H9 (cell line): ENCODE measurements around the gene GRID2. TPM values are rescaled to one million over a fixed set of nuclear protein-coding genes. Genes with fewer than 3 reads are reported as not detected.

Experiments used
- DNase-seq: peaks from one replicate; pipeline ENCODE4 v3.0.0-alpha.2; 2017
- H2AFZ ChIP-seq: one replicate; pipeline ENCODE4 v1.6.1; 2013; ENCODE audit warnings: mild to moderate bottlenecking, low read length, control low read depth, moderate library complexity
- H2AK5ac ChIP-seq: 2 replicates; pipeline ENCODE4 v1.6.1; 2013; ENCODE audit warnings: low read length, control low read depth, mixed read lengths; ENCODE audit not compliant: insufficient read length
- H2BK120ac ChIP-seq: one replicate; pipeline ENCODE4 v1.6.1; 2013; ENCODE audit warnings: low read depth, mild to moderate bottlenecking, low read length, control low read depth, inconsistent platforms; ENCODE audit not compliant: poor library complexity, severe bottlenecking
- H2BK12ac ChIP-seq: 2 replicates; pipeline ENCODE4 v1.6.1; 2013; ENCODE audit warnings: low read length, control low read depth, mixed read lengths, low read depth; ENCODE audit not compliant: insufficient read length
- H2BK15ac ChIP-seq: 2 replicates; pipeline ENCODE4 v1.6.1; 2013; ENCODE audit warnings: low read depth, low read length, control low read depth
- H2BK20ac ChIP-seq: one replicate; pipeline ENCODE4 v1.6.1; 2013; ENCODE audit warnings: low read depth, mild to moderate bottlenecking, low read length, control low read depth, inconsistent platforms; ENCODE audit not compliant: poor library complexity, severe bottlenecking
- H2BK5ac ChIP-seq: 2 replicates; pipeline ENCODE4 v1.6.1; 2013; ENCODE audit warnings: low read length, control low read depth, mixed read lengths; ENCODE audit not compliant: insufficient read length
- H3K14ac ChIP-seq: 2 replicates; pipeline ENCODE4 v1.6.1; 2013; ENCODE audit warnings: low read length, control low read depth; ENCODE audit not compliant: insufficient read depth
- H3K18ac ChIP-seq: 2 replicates; pipeline ENCODE4 v1.6.1; 2013; ENCODE audit warnings: low read depth, mild to moderate bottlenecking, mixed read lengths, low read length, control low read depth; ENCODE audit not compliant: insufficient read length
- H3K23ac ChIP-seq: 2 replicates; pipeline ENCODE4 v1.6.1; 2013; ENCODE audit warnings: low read length, control low read depth, mixed read lengths, low read depth; ENCODE audit not compliant: insufficient read length
- H3K23me2 ChIP-seq: 2 replicates; pipeline ENCODE4 v1.6.1; 2013; ENCODE audit warnings: low read depth, mild to moderate bottlenecking, mixed read lengths, low read length, control low read depth; ENCODE audit not compliant: insufficient read length, poor library complexity, severe bottlenecking
- H3K27ac ChIP-seq: 2 replicates; pipeline ENCODE4 v1.5.1; 2013; ENCODE audit warnings: low read length, control low read depth, mixed read lengths, low read depth; ENCODE audit not compliant: insufficient read length
- H3K27me3 ChIP-seq: 2 replicates; pipeline ENCODE4 v1.6.1; 2013; ENCODE audit warnings: low read length, control low read depth, inconsistent platforms; ENCODE audit not compliant: insufficient read depth
- H3K4ac ChIP-seq: 2 replicates; pipeline ENCODE4 v1.6.1; 2013; ENCODE audit warnings: low read depth, mild to moderate bottlenecking, control low read depth, inconsistent platforms, low read length, moderate library complexity
- H3K4me1 ChIP-seq: 2 replicates; pipeline ENCODE4 v1.6.1; 2013; ENCODE audit warnings: low read length, control low read depth, inconsistent platforms; ENCODE audit not compliant: insufficient read depth
- H3K4me2 ChIP-seq: 2 replicates; pipeline ENCODE4 v1.6.1; 2013; ENCODE audit warnings: low read length, control low read depth, mixed read lengths; ENCODE audit not compliant: insufficient read length, insufficient read depth
- H3K56ac ChIP-seq: 2 replicates; pipeline ENCODE4 v1.6.1; 2013; ENCODE audit warnings: low read depth, mild to moderate bottlenecking, mixed read lengths, low read length, control low read depth; ENCODE audit not compliant: insufficient read length
- H3K79me1 ChIP-seq: 2 replicates; pipeline ENCODE4 v1.6.1; 2013; ENCODE audit warnings: low read depth, mild to moderate bottlenecking, moderate library complexity, low read length, control low read depth, inconsistent platforms; ENCODE audit not compliant: insufficient read depth, poor library complexity, severe bottlenecking
- H3K79me2 ChIP-seq: 2 replicates; pipeline ENCODE4 v1.6.1; 2013; ENCODE audit warnings: low read length, control low read depth, inconsistent platforms; ENCODE audit not compliant: insufficient read depth
- H3K9ac ChIP-seq: 2 replicates; pipeline ENCODE4 v1.6.1; 2013; ENCODE audit warnings: low read length, control low read depth, mixed read lengths; ENCODE audit not compliant: insufficient read length; ENCODE audit errors: extremely low read depth
- H3K9me3 ChIP-seq: one replicate; pipeline ENCODE4 v1.6.1; 2013; ENCODE audit warnings: low read depth, low read length, inconsistent platforms; ENCODE audit not compliant: control insufficient read depth
- H3T11ph ChIP-seq: one replicate; pipeline ENCODE4 v1.6.1; 2013; ENCODE audit warnings: mild to moderate bottlenecking, low read length, control low read depth, inconsistent platforms
- H4K20me1 ChIP-seq: one replicate; pipeline ENCODE4 v1.6.1; 2013; ENCODE audit not compliant: control insufficient read depth, insufficient read length, insufficient read depth
- H4K5ac ChIP-seq: 2 replicates; pipeline ENCODE4 v1.6.1; 2013; ENCODE audit warnings: low read depth, mild to moderate bottlenecking, mixed read lengths, low read length, control low read depth; ENCODE audit not compliant: insufficient read length
- H4K8ac ChIP-seq: replicated peaks from 2 replicates; pipeline ENCODE4 v1.6.1; 2013; ENCODE audit warnings: low read length, control low read depth, mixed read lengths, low read depth; ENCODE audit not compliant: insufficient read length
- H4K91ac ChIP-seq: 2 replicates; pipeline ENCODE4 v1.6.1; 2013; ENCODE audit warnings: low read depth, mild to moderate bottlenecking, moderate library complexity, mixed read lengths, low read length, control low read depth; ENCODE audit not compliant: insufficient read length
- H3K27ac Mint-ChIP-seq, 3 experiments: 2 replicates in 2 of 3; 3 replicates in 1 of 3; pipeline ENCODE4 v1.8.0; 2020 to 2021; ENCODE audit warnings: mixed read lengths in 3 of 3, mild to moderate bottlenecking in 1 of 3, moderate library complexity in 1 of 3
- H3K27me3 Mint-ChIP-seq: 2 replicates; pipeline ENCODE4 v1.8.0; 2021; ENCODE audit warnings: low read depth, mild to moderate bottlenecking, moderate library complexity, mixed read lengths
- H3K36me3 Mint-ChIP-seq, 3 experiments: 2 replicates in 2 of 3; 3 replicates in 1 of 3; pipeline ENCODE4 v1.8.0; 2020 to 2021; ENCODE audit warnings: low read depth in 3 of 3, mixed read lengths in 3 of 3; ENCODE audit not compliant: insufficient read depth in 1 of 3
- H3K4me1 Mint-ChIP-seq, 2 experiments: 2 replicates each; pipeline ENCODE4 v1.8.0; 2020; ENCODE audit warnings: mixed read lengths in 2 of 2
- H3K4me3 Mint-ChIP-seq, 2 experiments: 2 replicates in 1 of 2; 3 replicates in 1 of 2; pipeline ENCODE4 v1.8.0; 2020 to 2021; ENCODE audit warnings: mild to moderate bottlenecking in 2 of 2, mixed read lengths in 2 of 2, moderate library complexity in 1 of 2
- H3K9me3 Mint-ChIP-seq, 2 experiments: 2 replicates in 1 of 2; 3 replicates in 1 of 2; pipeline ENCODE4 v1.8.0; 2020; ENCODE audit warnings: mild to moderate bottlenecking in 2 of 2, mixed read lengths in 2 of 2, moderate library complexity in 1 of 2
- WGBS: extraction: QIAGEN DNeasy Blood & Tissue Kit; methylation state at CpG from one replicate; pipeline ENCODE4 v1.1.7; 2013; ENCODE audit warnings: missing lambda C conversion rate, low lambda C conversion rate, mixed read lengths; ENCODE audit not compliant: insufficient read length; ENCODE audit errors: extremely low coverage; 5-methylcytosine and 5-hydroxymethylcytosine counted together
- total RNA-seq: library from RNA; stranded (reverse); gene quantifications from 2 replicates; pipeline ENCODE4 v1.2.1, GENCODE V29; 2021
- TF ChIP-seq, protein P1 (sequence below): fragments of 200-600 bp; sonication (generic); conservative IDR thresholded peaks from 3 replicates; pipeline ENCODE4 v1.8.0; 2021; ENCODE audit warnings: antibody characterized with exemption, mild to moderate bottlenecking

GRID2 gene
- total RNA-seq, 1 experiment from 2014 or later = 21.8 TPM

GRCh38 chr4:93529692-93530372 lies 1226.1 kb downstream of the GRID2 start:
- Histone ChIP-seq H3K27me3 (no peaks in the 10 kb centered on the region), H2AFZ (no peak overlapping the region), H4K8ac (no peak overlapping the region), H3K9me3 (no peaks in the 10 kb centered on the region), H3K56ac (no peak overlapping the region), H2BK20ac (no peak overlapping the region), H4K5ac (no peak overlapping the region), H3K9ac (no peak overlapping the region), H2BK12ac (no peak overlapping the region), H4K91ac (no peak overlapping the region), H2BK5ac (no peak overlapping the region), H3K79me1 (no peaks in the 10 kb centered on the region), H3T11ph (no peak overlapping the region), H3K27ac (no peak overlapping the region), H3K18ac (no peak overlapping the region), H3K23me2 (no peaks in the 10 kb centered on the region), H3K4me2 (no peak overlapping the region), H3K23ac (no peak overlapping the region), H3K79me2 (no peaks in the 10 kb centered on the region), H2AK5ac (no peak overlapping the region), H3K4me1 (no peaks in the 10 kb centered on the region), H2BK120ac (no peak overlapping the region), H4K20me1 (no peaks in the 10 kb centered on the region), H3K4ac (no peak overlapping the region), H3K14ac (no peak overlapping the region), H2BK15ac (no peak overlapping the region)
- peaks cover 2 to 4% of the 10 kb centered on the region in 2 experiments; a peak in 2 of 4 replicates for H3K4me1 Mint-ChIP-seq
- no peak for DNase-seq
- TF ChIP-seq, protein P1, sequence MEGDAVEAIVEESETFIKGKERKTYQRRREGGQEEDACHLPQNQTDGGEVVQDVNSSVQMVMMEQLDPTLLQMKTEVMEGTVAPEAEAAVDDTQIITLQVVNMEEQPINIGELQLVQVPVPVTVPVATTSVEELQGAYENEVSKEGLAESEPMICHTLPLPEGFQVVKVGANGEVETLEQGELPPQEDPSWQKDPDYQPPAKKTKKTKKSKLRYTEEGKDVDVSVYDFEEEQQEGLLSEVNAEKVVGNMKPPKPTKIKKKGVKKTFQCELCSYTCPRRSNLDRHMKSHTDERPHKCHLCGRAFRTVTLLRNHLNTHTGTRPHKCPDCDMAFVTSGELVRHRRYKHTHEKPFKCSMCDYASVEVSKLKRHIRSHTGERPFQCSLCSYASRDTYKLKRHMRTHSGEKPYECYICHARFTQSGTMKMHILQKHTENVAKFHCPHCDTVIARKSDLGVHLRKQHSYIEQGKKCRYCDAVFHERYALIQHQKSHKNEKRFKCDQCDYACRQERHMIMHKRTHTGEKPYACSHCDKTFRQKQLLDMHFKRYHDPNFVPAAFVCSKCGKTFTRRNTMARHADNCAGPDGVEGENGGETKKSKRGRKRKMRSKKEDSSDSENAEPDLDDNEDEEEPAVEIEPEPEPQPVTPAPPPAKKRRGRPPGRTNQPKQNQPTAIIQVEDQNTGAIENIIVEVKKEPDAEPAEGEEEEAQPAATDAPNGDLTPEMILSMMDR = no peak
- no peaks in the 10 kb centered on the region for H3K27me3 Mint-ChIP-seq
- WGBS = no CpG with 5 or more reads among the region's 3 CpGs
- H3K36me3 Mint-ChIP-seq = no peaks in the 10 kb centered on the region
- no peak overlapping the region for H3K27ac Mint-ChIP-seq
- H3K9me3 Mint-ChIP-seq = no peaks in the 10 kb centered on the region
- no peak overlapping the region for H3K4me3 Mint-ChIP-seq
